H9 (cell line): Measurements from ENCODE around the gene SLC39A1. TPM values are rescaled to one million over a fixed set of nuclear protein-coding genes. Genes with fewer than 3 reads are reported as not detected.

Source experiments
- DNase-seq: peaks from one replicate; pipeline ENCODE4 v3.0.0-alpha.2; 2017
- H2AFZ ChIP-seq: one replicate; pipeline ENCODE4 v1.6.1; 2013; ENCODE audit warnings: mild to moderate bottlenecking, low read length, control low read depth, moderate library complexity
- H2AK5ac ChIP-seq: 2 replicates; pipeline ENCODE4 v1.6.1; 2013; ENCODE audit warnings: low read length, control low read depth, mixed read lengths; ENCODE audit not compliant: insufficient read length
- H2BK120ac ChIP-seq: one replicate; pipeline ENCODE4 v1.6.1; 2013; ENCODE audit warnings: low read depth, mild to moderate bottlenecking, low read length, control low read depth, inconsistent platforms; ENCODE audit not compliant: poor library complexity, severe bottlenecking
- H2BK12ac ChIP-seq: 2 replicates; pipeline ENCODE4 v1.6.1; 2013; ENCODE audit warnings: low read length, control low read depth, mixed read lengths, low read depth; ENCODE audit not compliant: insufficient read length
- H2BK15ac ChIP-seq: 2 replicates; pipeline ENCODE4 v1.6.1; 2013; ENCODE audit warnings: low read depth, low read length, control low read depth
- H2BK20ac ChIP-seq: one replicate; pipeline ENCODE4 v1.6.1; 2013; ENCODE audit warnings: low read depth, mild to moderate bottlenecking, low read length, control low read depth, inconsistent platforms; ENCODE audit not compliant: poor library complexity, severe bottlenecking
- H2BK5ac ChIP-seq: 2 replicates; pipeline ENCODE4 v1.6.1; 2013; ENCODE audit warnings: low read length, control low read depth, mixed read lengths; ENCODE audit not compliant: insufficient read length
- H3K14ac ChIP-seq: 2 replicates; pipeline ENCODE4 v1.6.1; 2013; ENCODE audit warnings: low read length, control low read depth; ENCODE audit not compliant: insufficient read depth
- H3K18ac ChIP-seq: 2 replicates; pipeline ENCODE4 v1.6.1; 2013; ENCODE audit warnings: low read depth, mild to moderate bottlenecking, mixed read lengths, low read length, control low read depth; ENCODE audit not compliant: insufficient read length
- H3K23ac ChIP-seq: 2 replicates; pipeline ENCODE4 v1.6.1; 2013; ENCODE audit warnings: low read length, control low read depth, mixed read lengths, low read depth; ENCODE audit not compliant: insufficient read length
- H3K23me2 ChIP-seq: 2 replicates; pipeline ENCODE4 v1.6.1; 2013; ENCODE audit warnings: low read depth, mild to moderate bottlenecking, mixed read lengths, low read length, control low read depth; ENCODE audit not compliant: insufficient read length, poor library complexity, severe bottlenecking
- H3K27ac ChIP-seq: 2 replicates; pipeline ENCODE4 v1.5.1; 2013; ENCODE audit warnings: low read length, control low read depth, mixed read lengths, low read depth; ENCODE audit not compliant: insufficient read length
- H3K27me3 ChIP-seq: 2 replicates; pipeline ENCODE4 v1.6.1; 2013; ENCODE audit warnings: low read length, control low read depth, inconsistent platforms; ENCODE audit not compliant: insufficient read depth
- H3K4ac ChIP-seq: 2 replicates; pipeline ENCODE4 v1.6.1; 2013; ENCODE audit warnings: low read depth, mild to moderate bottlenecking, control low read depth, inconsistent platforms, low read length, moderate library complexity
- H3K4me1 ChIP-seq: 2 replicates; pipeline ENCODE4 v1.6.1; 2013; ENCODE audit warnings: low read length, control low read depth, inconsistent platforms; ENCODE audit not compliant: insufficient read depth
- H3K4me2 ChIP-seq: 2 replicates; pipeline ENCODE4 v1.6.1; 2013; ENCODE audit warnings: low read length, control low read depth, mixed read lengths; ENCODE audit not compliant: insufficient read length, insufficient read depth
- H3K56ac ChIP-seq: 2 replicates; pipeline ENCODE4 v1.6.1; 2013; ENCODE audit warnings: low read depth, mild to moderate bottlenecking, mixed read lengths, low read length, control low read depth; ENCODE audit not compliant: insufficient read length
- H3K79me1 ChIP-seq: 2 replicates; pipeline ENCODE4 v1.6.1; 2013; ENCODE audit warnings: low read depth, mild to moderate bottlenecking, moderate library complexity, low read length, control low read depth, inconsistent platforms; ENCODE audit not compliant: insufficient read depth, poor library complexity, severe bottlenecking
- H3K79me2 ChIP-seq: 2 replicates; pipeline ENCODE4 v1.6.1; 2013; ENCODE audit warnings: low read length, control low read depth, inconsistent platforms; ENCODE audit not compliant: insufficient read depth
- H3K9ac ChIP-seq: 2 replicates; pipeline ENCODE4 v1.6.1; 2013; ENCODE audit warnings: low read length, control low read depth, mixed read lengths; ENCODE audit not compliant: insufficient read length; ENCODE audit errors: extremely low read depth
- H3K9me3 ChIP-seq: one replicate; pipeline ENCODE4 v1.6.1; 2013; ENCODE audit warnings: low read depth, low read length, inconsistent platforms; ENCODE audit not compliant: control insufficient read depth
- H3T11ph ChIP-seq: one replicate; pipeline ENCODE4 v1.6.1; 2013; ENCODE audit warnings: mild to moderate bottlenecking, low read length, control low read depth, inconsistent platforms
- H4K20me1 ChIP-seq: one replicate; pipeline ENCODE4 v1.6.1; 2013; ENCODE audit not compliant: control insufficient read depth, insufficient read length, insufficient read depth
- H4K5ac ChIP-seq: 2 replicates; pipeline ENCODE4 v1.6.1; 2013; ENCODE audit warnings: low read depth, mild to moderate bottlenecking, mixed read lengths, low read length, control low read depth; ENCODE audit not compliant: insufficient read length
- H4K8ac ChIP-seq: replicated peaks from 2 replicates; pipeline ENCODE4 v1.6.1; 2013; ENCODE audit warnings: low read length, control low read depth, mixed read lengths, low read depth; ENCODE audit not compliant: insufficient read length
- H4K91ac ChIP-seq: 2 replicates; pipeline ENCODE4 v1.6.1; 2013; ENCODE audit warnings: low read depth, mild to moderate bottlenecking, moderate library complexity, mixed read lengths, low read length, control low read depth; ENCODE audit not compliant: insufficient read length
- H3K27ac Mint-ChIP-seq, 3 experiments: 2 replicates in 2 of 3; 3 replicates in 1 of 3; pipeline ENCODE4 v1.8.0; 2020 to 2021; ENCODE audit warnings: mixed read lengths in 3 of 3, mild to moderate bottlenecking in 1 of 3, moderate library complexity in 1 of 3
- H3K27me3 Mint-ChIP-seq: 2 replicates; pipeline ENCODE4 v1.8.0; 2021; ENCODE audit warnings: low read depth, mild to moderate bottlenecking, moderate library complexity, mixed read lengths
- H3K36me3 Mint-ChIP-seq, 3 experiments: 2 replicates in 2 of 3; 3 replicates in 1 of 3; pipeline ENCODE4 v1.8.0; 2020 to 2021; ENCODE audit warnings: low read depth in 3 of 3, mixed read lengths in 3 of 3; ENCODE audit not compliant: insufficient read depth in 1 of 3
- H3K4me1 Mint-ChIP-seq, 2 experiments: 2 replicates each; pipeline ENCODE4 v1.8.0; 2020; ENCODE audit warnings: mixed read lengths in 2 of 2
- H3K4me3 Mint-ChIP-seq, 2 experiments: 2 replicates in 1 of 2; 3 replicates in 1 of 2; pipeline ENCODE4 v1.8.0; 2020 to 2021; ENCODE audit warnings: mild to moderate bottlenecking in 2 of 2, mixed read lengths in 2 of 2, moderate library complexity in 1 of 2
- H3K9me3 Mint-ChIP-seq, 2 experiments: 2 replicates in 1 of 2; 3 replicates in 1 of 2; pipeline ENCODE4 v1.8.0; 2020; ENCODE audit warnings: mild to moderate bottlenecking in 2 of 2, mixed read lengths in 2 of 2, moderate library complexity in 1 of 2
- CTCF ChIP-seq: fragments of 200-600 bp; sonication (generic); conservative IDR thresholded peaks from 3 replicates; pipeline ENCODE4 v1.8.0; 2021; ENCODE audit warnings: antibody characterized with exemption, mild to moderate bottlenecking
- WGBS: extraction: QIAGEN DNeasy Blood & Tissue Kit; methylation state at CpG from one replicate; pipeline ENCODE4 v1.1.7; 2013; ENCODE audit warnings: missing lambda C conversion rate, low lambda C conversion rate, mixed read lengths; ENCODE audit not compliant: insufficient read length; ENCODE audit errors: extremely low coverage; 5-methylcytosine and 5-hydroxymethylcytosine counted together
- total RNA-seq: library from RNA; stranded (reverse); gene quantifications from 2 replicates; pipeline ENCODE4 v1.2.1, GENCODE V29; 2021

SLC39A1 gene
- total RNA-seq, 1 experiment from 2014 or later: 161 TPM

- no peak for DNase-seq
- Histone ChIP-seq H3K18ac (no peak overlapping the region), H4K5ac (no peak overlapping the region), H2BK15ac (no peak overlapping the region), H3K79me1 (no peaks in the 10 kb centered on the region), H3K27ac (no peak overlapping the region), H3K9ac (peak overlapping the region; percentile 82), H3K56ac (no peak overlapping the region), H2AK5ac (no peak overlapping the region), H3T11ph (no peak overlapping the region), H3K4me2 (peak overlapping the region; percentile 94), H4K8ac (no peak overlapping the region), H3K79me2 (no peaks in the 10 kb centered on the region), H2BK12ac (no peak overlapping the region), H4K91ac (no peak overlapping the region), H2BK20ac (no peak overlapping the region), H2BK120ac (no peak overlapping the region), H2AFZ (no peak overlapping the region), H3K4me1 (no peaks in the 10 kb centered on the region), H3K14ac (no peak overlapping the region), H2BK5ac (no peak overlapping the region), H3K9me3 (no peaks in the 10 kb centered on the region), H3K23me2 (peaks cover 9% of the 10 kb centered on the region), H4K20me1 (no peaks in the 10 kb centered on the region), H3K27me3 (no peaks in the 10 kb centered on the region), H3K23ac (no peak overlapping the region), H3K4ac (no peak overlapping the region)
- Mint-ChIP-seq H3K27ac (peak overlapping the region in 1 of 3 experiments; percentile 98; a peak in 3 of 7 replicates), H3K4me3 (peak overlapping the region; percentile 95 to 99), H3K27me3 (no peaks in the 10 kb centered on the region), H3K36me3 (peaks cover 29 to 74% (median 59%) of the 10 kb centered on the region in 3 experiments), H3K9me3 (no peaks in the 10 kb centered on the region), H3K4me1 (peaks cover 19 to 29% of the 10 kb centered on the region in 2 experiments)
- no CpG with 5 or more reads among the region's 9 CpGs for WGBS
- no peak for TF ChIP-seq CTCF
These were observed 15.1 kb upstream of the SLC39A1 start for GRCh38 chr1:153978274-153978909.
